ENCODE results near the gene PRKCH.

PRKCH gene

GRCh38 chr14:61482348-61483206 lies 161.2 kb downstream of the PRKCH start:
- no peak for TF ChIP-seq POU2F2 (IDR thresholded peaks at IDR 0.05; ENCODE audit: low read depth, low read length)
- no peak for TF ChIP-seq PAX5 (IDR thresholded peaks at IDR 0.05; ENCODE audit: insufficient read depth, low read length, severe bottlenecking)
- no peak for TF ChIP-seq TAF1 (IDR thresholded peaks at IDR 0.05; ENCODE audit: low read depth, low read length)
- FAIRE-seq (no peak), DNase-seq (ENCODE audit: insufficient read length, low spot score) (no peak)

GRCh38 chr14:61483476-61483875 lies 162.1 kb downstream of the PRKCH start:
- TF ChIP-seq TAF1 (IDR thresholded peaks at IDR 0.05; ENCODE audit: low read depth, low read length): no peak
- no peak for TF ChIP-seq POLR2A (IDR thresholded peaks at IDR 0.05; ENCODE audit: low read depth, low read length)
- no peak for TF ChIP-seq POU2F2 (IDR thresholded peaks at IDR 0.05; ENCODE audit: low read depth, low read length)
- no peak for TF ChIP-seq POLR2AphosphoS5 (IDR thresholded peaks at IDR 0.05; ENCODE audit: low read depth, low read length)
- no peak for TF ChIP-seq PAX5 (IDR thresholded peaks at IDR 0.05; ENCODE audit: insufficient read depth, low read length, severe bottlenecking)
- TF ChIP-seq SPI1 (IDR thresholded peaks at IDR 0.05; ENCODE audit: low read depth, low read length): no peak
- FAIRE-seq (no peak), DNase-seq (ENCODE audit: insufficient read length, low spot score) (no peak)

GRCh38 chr14:61484031-61484430 lies 162.7 kb downstream of the PRKCH start:
- TF ChIP-seq PAX5 (IDR thresholded peaks at IDR 0.05; ENCODE audit: insufficient read depth, low read length, severe bottlenecking) (no peak), TAF1 (IDR thresholded peaks at IDR 0.05; ENCODE audit: low read depth, low read length) (no peak), POLR2AphosphoS5 (IDR thresholded peaks at IDR 0.05; ENCODE audit: low read depth, low read length) (no peak), POLR2A (IDR thresholded peaks at IDR 0.05; ENCODE audit: low read depth, low read length) (no peak), SPI1 (IDR thresholded peaks at IDR 0.05; ENCODE audit: low read depth, low read length) (no peak), POU2F2 (IDR thresholded peaks at IDR 0.05; ENCODE audit: low read depth, low read length) (no peak)
- no peak for FAIRE-seq

GRCh38 chr14:61484826-61485584 lies 163.6 kb downstream of the PRKCH start:
- TF ChIP-seq POU2F2 (IDR thresholded peaks at IDR 0.05; ENCODE audit: low read depth, low read length) (no peak), POLR2AphosphoS5 (IDR thresholded peaks at IDR 0.05; ENCODE audit: low read depth, low read length) (no peak), TAF1 (IDR thresholded peaks at IDR 0.05; ENCODE audit: low read depth, low read length) (no peak), PAX5 (IDR thresholded peaks at IDR 0.05; ENCODE audit: insufficient read depth, low read length, severe bottlenecking) (no peak), POLR2A (IDR thresholded peaks at IDR 0.05; ENCODE audit: low read depth, low read length) (no peak), SPI1 (IDR thresholded peaks at IDR 0.05; ENCODE audit: low read depth, low read length) (no peak)
- DNase-seq (ENCODE audit: insufficient read length, low spot score) (no peak), FAIRE-seq (no peak)

More at GRCh38 chr14:61484031-61484430, 162.7 kb downstream of the PRKCH start:
- DNase-seq (ENCODE audit: insufficient read length, low spot score): no peak

- TF ChIP-seq POU2F2 (IDR thresholded peaks at IDR 0.05; ENCODE audit: low read depth, low read length) (no peak), PAX5 (IDR thresholded peaks at IDR 0.05; ENCODE audit: insufficient read depth, low read length, severe bottlenecking) (no peak), POLR2AphosphoS5 (IDR thresholded peaks at IDR 0.05; ENCODE audit: low read depth, low read length) (no peak), POLR2A (IDR thresholded peaks at IDR 0.05; ENCODE audit: low read depth, low read length) (no peak), TAF1 (IDR thresholded peaks at IDR 0.05; ENCODE audit: low read depth, low read length) (no peak), SPI1 (IDR thresholded peaks at IDR 0.05; ENCODE audit: low read depth, low read length) (no peak)
- FAIRE-seq (no peak), DNase-seq (ENCODE audit: insufficient read length, low spot score) (no peak)
Observed at GRCh38 chr14:61485661-61486060, 164.3 kb downstream of the PRKCH start.

GRCh38 chr14:61486930-61487495 lies 165.6 kb downstream of the PRKCH start:
- DNase-seq (ENCODE audit: insufficient read length, low spot score) (no peak), FAIRE-seq (no peak)
- no peak for TF ChIP-seq PAX5 (IDR thresholded peaks at IDR 0.05; ENCODE audit: insufficient read depth, low read length, severe bottlenecking)
- no peak for TF ChIP-seq TAF1 (IDR thresholded peaks at IDR 0.05; ENCODE audit: low read depth, low read length)

GRCh38 chr14:61488417-61489401 lies 167.3 kb downstream of the PRKCH start:
- no peak for DNase-seq (ENCODE audit: insufficient read length, low spot score)
- no peak for TF ChIP-seq POLR2AphosphoS5 (IDR thresholded peaks at IDR 0.05; ENCODE audit: low read depth, low read length)
- no peak for TF ChIP-seq TAF1 (IDR thresholded peaks at IDR 0.05; ENCODE audit: low read depth, low read length)
- no peak for TF ChIP-seq POLR2A (IDR thresholded peaks at IDR 0.05; ENCODE audit: low read depth, low read length)
- no peak for FAIRE-seq

- TF ChIP-seq POU2F2 (IDR thresholded peaks at IDR 0.05; ENCODE audit: low read depth, low read length): no peak
- TF ChIP-seq SPI1 (IDR thresholded peaks at IDR 0.05; ENCODE audit: low read depth, low read length): no peak
- no peak for TF ChIP-seq PAX5 (IDR thresholded peaks at IDR 0.05; ENCODE audit: insufficient read depth, low read length, severe bottlenecking)
- TF ChIP-seq TAF1 (IDR thresholded peaks at IDR 0.05; ENCODE audit: low read depth, low read length): no peak
- no peak for DNase-seq (ENCODE audit: insufficient read length, low spot score)
- no peak for FAIRE-seq
Observed at GRCh38 chr14:61489512-61489911, 168.1 kb downstream of the PRKCH start.

- no peak for DNase-seq (ENCODE audit: insufficient read length, low spot score)
- TF ChIP-seq SPI1 (IDR thresholded peaks at IDR 0.05; ENCODE audit: low read depth, low read length) (no peak), PAX5 (IDR thresholded peaks at IDR 0.05; ENCODE audit: insufficient read depth, low read length, severe bottlenecking) (no peak), POLR2AphosphoS5 (IDR thresholded peaks at IDR 0.05; ENCODE audit: low read depth, low read length) (no peak), POU2F2 (IDR thresholded peaks at IDR 0.05; ENCODE audit: low read depth, low read length) (no peak), POLR2A (IDR thresholded peaks at IDR 0.05; ENCODE audit: low read depth, low read length) (no peak), TAF1 (IDR thresholded peaks at IDR 0.05; ENCODE audit: low read depth, low read length) (no peak)
- FAIRE-seq: no peak
Observed at GRCh38 chr14:61489932-61490331, 168.6 kb downstream of the PRKCH start.
